GM18870 (cell line): ENCODE measurements around the gene SEC24B.
A peak's percentile ranks its signal among the peaks of the same experiment; 100 is the strongest.
"Not testable (repeated sequence)": the region's sequence is repeated elsewhere in the genome, so short reads cannot be mapped to it uniquely, and the experiment has no call there.

Experiments used
- ATAC-seq: cut with Tn5 transposase; IDR thresholded peaks from one replicate; pipeline ENCODE4 v1.9.1; 2021; ENCODE audit warnings: moderate library complexity; ENCODE audit not compliant: unreplicated experiment

The SEC24B gene

DNA sequence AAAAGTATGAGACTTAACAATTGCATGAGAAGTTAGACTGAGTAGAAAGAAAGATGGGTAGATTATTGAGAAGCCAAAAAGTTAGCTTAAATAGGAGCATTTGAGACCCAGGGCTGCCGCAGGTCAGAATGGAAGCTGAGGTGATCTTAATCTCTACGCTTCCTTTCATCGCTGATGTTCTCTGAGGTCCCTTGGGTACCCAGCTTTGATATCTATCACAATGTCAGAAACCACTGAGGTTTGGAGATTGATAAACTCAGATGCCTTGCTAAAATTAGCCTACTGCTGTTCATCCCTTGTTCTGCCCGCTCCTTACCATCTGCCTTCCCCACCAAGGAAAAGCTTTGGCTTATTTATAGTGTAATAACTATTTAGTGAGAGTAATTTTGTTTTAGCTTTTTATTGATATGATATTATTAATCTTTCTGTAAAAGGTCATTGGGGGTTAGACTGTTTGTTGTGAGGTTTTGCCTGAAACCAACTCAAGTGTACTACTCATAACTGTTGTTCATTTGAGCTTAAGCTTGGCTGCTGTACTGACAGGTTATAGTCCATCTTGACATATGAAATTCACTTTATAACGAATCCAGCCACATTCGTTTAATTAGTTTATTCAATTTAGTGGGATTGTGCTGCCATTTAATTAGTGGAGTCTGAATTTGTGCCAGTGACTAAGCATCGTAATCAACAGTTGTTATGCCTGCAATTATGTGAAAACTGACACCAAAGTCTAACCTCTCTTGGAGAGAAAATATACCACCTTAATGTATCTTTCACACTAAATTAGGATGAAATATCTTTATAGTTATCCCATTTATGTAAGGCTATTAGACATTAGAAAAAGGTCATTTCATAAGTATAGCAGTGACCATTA is 141.6 kb downstream of the SEC24B start:
- no peak for ATAC-seq

GRCh38 chr4:109576462-109576861 is 142.8 kb downstream of the SEC24B start:
- ATAC-seq: no peak

- no peak for ATAC-seq
These were observed 145.2 kb downstream of the SEC24B start for GRCh38 chr4:109578846-109579245.

- not testable (repeated sequence) for ATAC-seq
These were observed 146.4 kb downstream of the SEC24B start for GRCh38 chr4:109579997-109580396.

DNA sequence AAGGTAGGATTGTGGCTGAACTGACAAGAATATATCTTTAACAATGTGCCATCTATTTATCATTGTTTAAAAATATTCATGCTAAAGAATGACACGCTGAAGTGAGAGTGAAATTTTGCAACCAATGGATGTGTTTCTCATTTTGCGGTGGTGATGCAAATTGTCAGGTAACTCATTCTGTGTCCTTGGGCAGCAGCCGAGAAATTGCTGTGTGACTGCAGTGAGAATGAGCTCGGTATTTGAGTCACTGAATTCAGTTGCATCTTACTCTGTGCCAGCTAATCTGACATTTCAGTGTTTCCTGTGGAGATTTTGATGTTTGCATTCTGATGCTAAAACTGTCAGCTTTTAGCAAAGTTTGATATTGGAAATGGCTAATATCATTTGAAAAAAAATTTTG is 154.6 kb downstream of the SEC24B start:
- ATAC-seq: peak; percentile 98

- ATAC-seq: no peak
These were observed 155.5 kb downstream of the SEC24B start for GRCh38 chr4:109589119-109589518.

- ATAC-seq: no peak
These were observed 156.0 kb downstream of the SEC24B start for GRCh38 chr4:109589605-109590004.
